Stimulated activated CD8-positive, alpha-beta memory T cell treated with anti-CD3 and anti-CD28 coated beads, Interleukin-7, amount 100 ng/mL, for 48 hours (primary cell): ENCODE data around the gene EZR.

Source experiments
- DNase-seq, 2 donors: peaks; one replicate each; pipeline ENCODE4 v3.0.0-alpha.2; 2020; ENCODE audit warnings: low read depth in 1 of 2; ENCODE audit errors: extremely low read depth in 1 of 2

EZR gene

GRCh38 chr6:158819977-158820622, 932 bp upstream of the EZR start:
- no peak for DNase-seq

- peak; percentile 52 to 64 for DNase-seq
Observed at GRCh38 chr6:158818581-158819212, 471 bp downstream of the EZR start.

- DNase-seq = peak; percentile 58 to 65
Observed at GRCh38 chr6:158817728-158818580, 1.2 kb downstream of the EZR start.

GRCh38 chr6:158816803-158817727, 2.1 kb downstream of the EZR start:
- no peak for DNase-seq

GRCh38 chr6:158816329-158816728, 2.8 kb downstream of the EZR start:
- no peak for DNase-seq

DNA sequence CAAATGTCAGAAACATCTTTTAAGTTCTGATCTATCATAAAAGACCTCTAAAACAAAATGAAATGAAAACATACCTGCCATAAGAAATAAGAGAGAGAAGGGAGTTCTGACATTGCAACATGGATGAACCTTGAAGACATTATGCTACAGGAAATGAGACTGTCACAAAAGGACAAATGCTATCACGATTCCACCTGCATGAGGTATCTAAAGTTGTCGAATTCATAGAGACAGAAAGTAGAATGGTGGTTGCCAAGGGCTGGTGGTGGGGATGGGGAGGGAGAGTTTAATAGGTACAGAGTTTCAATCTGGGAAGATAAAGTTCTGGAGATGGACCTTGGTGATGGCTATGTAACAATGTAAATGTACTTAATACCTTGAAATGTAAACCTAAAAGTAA, 3.3 kb downstream of the EZR start:
- DNase-seq = no peak

GRCh38 chr6:158815379-158815724, 3.8 kb downstream of the EZR start:
- DNase-seq = no peak

- no peak for DNase-seq
Observed at GRCh38 chr6:158813032-158813431, 6.1 kb downstream of the EZR start.

- no peak for DNase-seq
Observed at GRCh38 chr6:158812611-158813010, 6.6 kb downstream of the EZR start.

- DNase-seq = no peak
Observed at GRCh38 chr6:158810155-158811095, 8.7 kb downstream of the EZR start.

GRCh38 chr6:158808941-158809678, 10.1 kb downstream of the EZR start:
- no peak for DNase-seq

DNA sequence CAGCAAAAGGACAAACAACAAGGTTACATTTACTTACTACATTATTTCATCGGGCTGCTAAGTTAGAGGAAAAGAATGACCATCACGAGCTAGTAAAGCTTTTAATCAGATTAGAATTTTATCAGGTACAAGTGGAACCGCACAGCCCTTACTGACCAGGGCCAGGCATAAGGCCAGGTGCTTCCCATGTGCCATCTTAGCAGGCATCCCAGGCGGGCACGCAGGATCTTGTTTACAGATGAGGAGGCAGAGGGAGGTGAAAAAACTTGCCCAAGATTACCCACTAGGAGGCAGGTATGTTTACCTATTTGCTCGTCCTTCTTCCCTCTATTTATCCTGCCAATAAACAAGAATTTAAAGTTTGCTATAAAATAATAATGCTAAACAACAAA, 10.7 kb downstream of the EZR start:
- DNase-seq = no peak

GRCh38 chr6:158807515-158808441, 11.4 kb downstream of the EZR start:
- no peak for DNase-seq

- no peak for DNase-seq
Observed at GRCh38 chr6:158805698-158806377, 13.3 kb downstream of the EZR start.

GRCh38 chr6:158804207-158804606, 15.0 kb downstream of the EZR start:
- no peak for DNase-seq

DNA sequence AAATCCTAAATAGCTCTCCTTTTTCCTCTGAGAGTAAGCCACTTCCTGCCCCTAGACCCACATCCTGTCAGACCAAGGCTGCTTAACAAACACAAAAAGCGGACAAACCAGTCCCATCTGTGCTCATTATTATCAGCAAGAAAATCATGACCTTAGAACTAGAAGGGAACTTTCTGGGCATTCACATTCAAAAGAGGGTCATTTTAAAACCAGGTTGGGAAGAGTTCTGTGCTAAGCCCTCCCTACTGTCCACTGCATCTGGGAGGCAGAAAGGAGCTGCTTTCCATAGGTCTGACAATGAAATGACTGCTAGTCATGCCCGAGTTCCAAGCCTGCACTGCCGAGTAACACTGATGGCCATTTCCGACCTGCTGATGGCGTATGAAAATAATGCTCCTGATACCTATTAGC, 15.4 kb downstream of the EZR start:
- DNase-seq = no peak

- DNase-seq = no peak
Observed at GRCh38 chr6:158801655-158802294, 17.4 kb downstream of the EZR start.
